ENCODE measurements around the gene RIPOR2.
A peak's percentile ranks its signal among the peaks of the same experiment; 100 is the strongest.
"Not testable (repeated sequence)": the region's sequence is repeated elsewhere in the genome, so short reads cannot be mapped to it uniquely, and the experiment has no call there.

RIPOR2 gene

DNA sequence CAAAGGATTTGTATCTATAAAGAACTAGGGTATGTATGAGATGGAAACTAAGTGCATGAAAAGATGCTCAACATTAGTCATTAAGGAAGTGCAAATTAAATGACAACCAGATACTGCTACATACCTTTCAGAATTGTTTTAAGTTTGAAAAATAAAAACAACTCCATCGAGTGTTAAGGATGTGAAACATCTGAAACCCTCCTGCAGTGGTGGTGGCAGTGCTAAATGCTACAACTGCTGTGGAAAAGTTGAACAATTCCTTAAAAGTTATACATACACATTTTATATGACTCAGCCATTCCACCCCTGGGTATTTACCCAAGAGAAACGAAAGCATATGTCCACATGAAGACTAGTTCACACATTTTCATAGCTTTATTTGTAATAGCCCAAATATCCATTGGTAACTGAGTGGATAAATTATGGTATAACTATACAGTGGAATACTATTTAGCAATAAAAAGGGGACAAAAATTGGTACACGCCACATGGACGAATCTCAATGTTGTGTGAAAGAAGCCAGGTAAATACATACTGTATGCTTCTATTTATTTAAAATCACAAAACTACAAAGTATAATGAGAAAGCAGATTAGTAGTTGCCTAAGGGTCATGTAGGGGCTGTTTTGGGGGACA lies 147.6 kb downstream of the RIPOR2 start:
- DNase-seq (ENCODE audit: low read depth) = no peak
- no peak overlapping the region for H3K4me3 ChIP-seq (ENCODE audit: low read depth, low read length)

DNA sequence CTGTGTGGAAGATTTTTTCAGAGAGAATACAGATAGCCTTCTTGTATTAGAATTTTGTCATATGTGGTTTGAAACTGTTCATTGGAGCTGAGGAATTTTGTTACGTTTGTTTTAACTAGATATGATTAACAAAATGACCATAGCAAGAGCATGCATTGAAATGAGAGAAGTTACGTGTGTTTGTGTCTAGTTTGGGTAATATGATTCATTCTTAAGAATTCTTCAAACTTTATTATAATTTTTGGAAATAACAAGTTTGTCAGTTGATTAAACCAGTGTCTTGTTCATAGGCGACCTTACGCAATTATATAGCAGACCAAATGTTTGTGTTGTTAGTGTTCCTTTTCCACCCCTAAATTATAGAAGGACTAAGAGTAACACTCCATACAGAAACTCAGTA lies 155.6 kb downstream of the RIPOR2 start:
- DNase-seq (ENCODE audit: low read depth) = no peak
- no peak overlapping the region for H3K4me3 ChIP-seq (ENCODE audit: low read depth, low read length)

DNA sequence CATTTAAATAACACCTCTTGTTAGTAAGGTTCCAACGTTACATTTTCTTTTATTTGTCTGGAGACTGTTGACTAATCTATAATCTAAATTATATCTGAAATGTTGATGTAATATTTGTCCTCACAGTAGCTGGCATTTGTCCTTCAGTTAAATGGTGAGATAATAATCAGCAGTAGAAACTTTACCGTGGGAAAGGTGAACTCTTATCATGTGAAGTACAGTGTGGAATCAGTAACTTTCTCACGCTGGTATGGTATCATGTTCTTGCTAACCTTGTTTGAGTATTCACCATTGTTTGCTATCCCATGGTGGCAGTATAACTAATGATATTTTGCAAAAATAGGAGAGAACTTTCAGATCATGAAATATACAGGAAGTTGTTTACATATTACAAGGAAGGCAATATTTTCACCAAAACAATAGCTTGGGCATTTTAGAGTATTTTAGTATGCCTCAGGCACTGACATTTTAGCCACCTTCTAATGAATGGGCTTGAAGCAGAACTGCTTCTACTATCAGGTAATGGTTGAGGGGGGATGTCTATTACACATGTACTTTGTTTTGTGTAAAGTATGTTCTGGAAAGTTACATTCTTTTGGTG lies 156.2 kb downstream of the RIPOR2 start:
- DNase-seq (ENCODE audit: low read depth) = no peak
- no peak overlapping the region for H3K4me3 ChIP-seq (ENCODE audit: low read depth, low read length)

DNA sequence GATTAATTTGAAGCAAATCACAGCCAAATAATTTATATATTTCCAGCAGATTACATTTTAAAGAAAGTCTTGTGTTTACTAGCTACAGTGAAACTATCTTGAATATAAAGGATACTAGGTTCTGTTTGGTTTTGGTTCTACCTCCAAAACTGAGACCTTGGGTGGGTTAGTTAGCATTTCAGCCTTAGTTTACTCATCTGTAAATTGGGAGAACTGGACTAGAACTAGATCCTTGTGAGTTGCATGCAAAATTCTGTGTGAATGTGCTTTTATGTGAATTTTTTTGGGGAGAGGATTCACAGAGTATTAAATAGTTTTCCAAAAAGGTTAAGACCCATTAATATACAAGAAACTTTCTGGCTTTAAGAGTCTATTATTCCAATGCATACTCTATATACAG lies 156.9 kb downstream of the RIPOR2 start:
- no peak for DNase-seq (ENCODE audit: low read depth)
- H3K4me3 ChIP-seq (ENCODE audit: low read depth, low read length) = no peak overlapping the region

DNA sequence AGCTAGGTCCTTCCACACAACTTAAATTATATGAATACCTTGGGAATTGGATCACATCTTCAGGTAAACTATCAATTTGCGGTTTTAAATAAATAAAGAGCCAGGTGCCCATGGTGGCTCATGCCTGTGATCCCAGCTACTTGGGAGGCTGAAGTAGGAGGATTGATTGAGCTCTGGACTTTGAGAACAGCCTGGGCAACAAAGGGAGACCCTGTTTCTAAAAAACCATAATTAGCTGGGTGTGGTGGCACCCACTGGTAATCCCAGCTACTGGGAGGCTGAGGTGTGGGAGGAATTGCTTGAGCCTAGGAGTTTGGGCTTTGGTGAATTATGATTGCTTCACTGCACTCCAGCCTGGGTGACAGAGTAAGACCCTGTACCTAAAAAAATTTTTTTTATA lies 157.6 kb downstream of the RIPOR2 start:
- no peak for DNase-seq (ENCODE audit: low read depth)
- H3K4me3 ChIP-seq (ENCODE audit: low read depth, low read length) = no peak overlapping the region

DNA sequence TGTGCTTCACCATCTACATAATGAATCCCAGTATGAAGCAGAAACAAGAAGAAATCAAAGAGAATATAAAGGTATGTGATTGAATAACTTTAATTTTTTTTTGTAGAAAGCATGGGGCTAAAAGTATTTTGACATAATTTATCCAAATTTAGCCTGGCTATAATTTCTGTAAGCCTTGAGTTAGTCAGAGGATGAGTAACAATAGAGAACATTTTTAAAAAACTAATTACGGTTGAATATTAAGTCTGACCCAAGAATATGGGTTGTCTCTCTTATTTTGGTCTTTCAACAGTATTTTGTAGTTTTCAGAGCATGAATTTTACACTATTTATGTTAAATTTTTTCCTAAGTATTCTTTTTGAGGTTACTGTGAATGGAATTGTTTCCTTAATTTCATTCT lies 158.5 kb downstream of the RIPOR2 start:
- no peak overlapping the region for H3K4me3 ChIP-seq (ENCODE audit: low read depth, low read length)
- DNase-seq (ENCODE audit: low read depth) = no peak

DNA sequence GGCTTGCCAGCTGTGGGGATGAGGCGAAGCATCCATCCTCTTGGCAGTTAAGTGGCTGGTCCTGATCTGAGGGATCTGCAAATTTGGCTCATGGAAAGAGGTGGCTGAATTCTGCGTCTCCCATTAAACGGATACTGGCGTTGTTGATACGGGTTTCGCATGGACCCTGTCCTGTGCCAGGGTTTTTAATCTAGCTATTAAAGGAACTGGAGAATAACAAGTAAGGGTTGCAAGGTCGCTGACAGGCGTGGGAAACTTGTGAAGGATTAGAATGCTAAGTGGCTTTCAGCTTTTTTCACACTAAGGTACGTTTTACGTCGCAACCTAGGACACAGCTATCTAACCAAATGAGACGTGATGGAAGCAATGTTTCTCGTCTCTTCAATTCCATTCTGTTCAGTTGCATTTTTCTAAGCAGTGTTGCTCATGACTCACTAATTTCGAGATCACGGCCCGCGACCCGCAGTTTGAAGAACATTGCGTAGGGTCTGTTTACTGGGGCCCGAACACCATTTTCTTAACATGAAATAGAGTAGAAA lies 160.2 kb downstream of the RIPOR2 start:
- H3K4me3 ChIP-seq (ENCODE audit: low read depth, low read length) = peak overlapping the region; percentile 100
- peak; percentile 36 for DNase-seq (ENCODE audit: low read depth)

DNA sequence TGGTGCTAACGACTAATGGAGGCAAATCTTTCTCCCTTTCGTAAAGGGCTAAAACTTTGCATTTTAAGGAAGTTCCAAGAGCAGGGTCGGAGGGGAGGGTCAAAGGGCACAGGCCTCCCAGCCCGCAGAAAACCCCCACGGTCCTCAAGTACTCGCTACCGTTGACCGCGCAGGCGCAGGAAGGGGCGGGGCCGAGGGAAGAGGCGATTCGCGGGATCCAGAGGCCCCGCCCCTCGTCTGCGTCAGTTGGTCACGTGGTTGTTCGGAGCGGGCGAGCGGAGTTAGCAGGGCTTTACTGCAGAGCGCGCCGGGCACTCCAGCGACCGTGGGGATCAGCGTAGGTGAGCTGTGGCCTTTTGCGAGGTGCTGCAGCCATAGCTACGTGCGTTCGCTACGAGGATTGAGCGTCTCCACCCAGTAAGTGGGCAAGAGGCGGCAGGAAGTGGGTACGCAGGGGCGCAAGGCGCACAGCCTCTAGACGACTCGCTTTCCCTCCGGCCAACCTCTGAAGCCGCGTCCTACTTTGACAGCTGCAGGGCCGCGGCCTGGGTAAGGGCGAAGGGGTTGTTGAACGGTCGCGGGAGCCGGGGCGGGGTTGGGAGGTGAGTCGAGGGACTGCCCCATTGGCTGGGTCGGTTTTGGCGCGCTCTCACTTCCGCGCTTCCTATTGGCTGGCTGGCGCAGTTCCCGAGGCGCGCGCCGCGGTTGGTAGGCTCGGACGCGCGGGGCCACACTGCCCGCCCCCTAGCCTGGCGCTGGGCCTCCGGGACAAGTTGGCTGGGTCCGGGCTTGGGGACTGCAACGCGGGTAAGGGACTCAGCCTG lies 160.9 kb downstream of the RIPOR2 start, which contains the start of gene GMNN:
GMNN (plus strand) TSS at position 242 of the 824 bp plus-strand sequence. CDS start 2,310 bp downstream, outside the sequence.
- peak within 1 kb of the TSS; percentile 100 for H3K4me3 ChIP-seq (ENCODE audit: low read depth, low read length)
- DNase-seq (ENCODE audit: low read depth) = peak; percentile 65

DNA sequence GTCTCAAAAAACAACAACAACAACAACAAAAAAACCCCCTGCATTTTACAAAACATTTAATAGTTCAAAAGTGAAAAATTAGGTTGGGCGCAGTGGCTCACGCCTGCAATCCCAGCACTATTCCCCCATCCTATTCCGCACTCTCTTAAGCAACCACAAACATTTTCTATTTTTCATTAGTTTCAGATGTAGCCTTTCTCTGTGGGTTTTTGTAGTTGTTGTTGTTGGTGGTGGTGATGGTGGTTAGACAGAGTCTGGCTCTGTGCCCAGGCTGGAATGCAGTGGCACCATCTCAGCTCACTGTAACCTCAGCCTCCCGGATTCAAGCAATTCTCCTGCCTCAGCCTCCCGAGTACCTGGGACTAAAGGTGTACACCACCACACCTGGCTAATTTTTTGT lies 167.4 kb downstream of the RIPOR2 start:
- no peak overlapping the region for H3K4me3 ChIP-seq (ENCODE audit: low read depth, low read length)
- no peak for DNase-seq (ENCODE audit: low read depth)

DNA sequence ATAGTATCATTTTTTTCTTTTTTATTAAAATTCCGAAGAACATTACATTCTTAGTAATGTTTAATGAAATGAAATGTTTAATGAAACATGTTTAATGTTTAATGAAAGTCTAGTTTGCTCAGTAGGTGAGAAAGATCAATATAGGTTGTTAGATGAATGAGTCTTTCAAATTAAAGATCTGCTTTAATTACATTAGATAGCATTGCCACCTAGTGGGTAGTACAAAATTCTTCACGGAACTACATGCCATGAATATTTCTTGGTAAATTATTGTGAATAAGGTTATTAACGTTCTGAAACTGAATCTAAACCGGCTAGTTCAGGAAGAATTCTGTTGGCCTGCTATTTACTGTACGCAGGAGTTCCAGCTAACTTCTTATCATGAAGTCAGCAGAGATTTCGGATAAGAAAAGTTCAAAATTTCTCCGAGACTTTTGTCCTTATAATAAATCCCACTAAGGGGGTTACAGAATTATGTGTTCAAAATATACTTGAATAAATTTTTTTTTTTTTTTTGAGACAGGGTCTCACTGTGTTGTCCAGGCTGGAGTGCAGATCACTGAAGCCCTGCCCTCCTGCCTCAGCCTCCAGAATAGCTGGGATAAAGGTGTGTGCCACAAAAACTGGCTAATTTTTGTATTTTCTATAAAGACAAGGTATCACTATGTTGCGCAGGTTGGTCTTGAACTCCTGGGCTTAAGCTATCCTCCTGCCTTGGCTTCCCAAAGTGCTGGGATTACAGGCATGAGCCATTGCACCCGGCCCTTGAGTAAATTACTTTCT lies 168.9 kb downstream of the RIPOR2 start:
- no peak for DNase-seq (ENCODE audit: low read depth)
- no peak overlapping the region for H3K4me3 ChIP-seq (ENCODE audit: low read depth, low read length)

DNA sequence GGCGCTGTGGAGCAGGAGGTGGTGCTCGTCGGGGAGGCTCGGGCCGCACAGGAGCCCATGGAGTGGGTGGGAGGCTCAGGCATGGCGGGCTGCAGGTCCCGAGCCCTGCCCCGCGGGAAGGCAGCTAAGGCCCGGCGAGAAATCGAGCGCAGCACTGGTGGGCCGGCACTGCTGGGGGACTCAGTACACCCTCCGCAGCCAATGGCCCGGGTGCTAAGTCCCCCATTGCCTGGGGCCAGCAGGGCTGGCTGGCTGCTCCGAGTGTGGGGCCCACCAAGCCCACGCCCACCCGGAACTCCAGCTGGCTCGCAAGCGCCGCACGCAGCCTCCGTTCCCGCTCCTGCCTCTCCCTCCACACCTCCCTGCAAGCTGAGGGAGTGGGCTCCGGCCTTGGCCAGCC lies 169.8 kb downstream of the RIPOR2 start:
- DNase-seq (ENCODE audit: low read depth); H3K4me3 ChIP-seq (ENCODE audit: low read depth, low read length): not testable (repeated sequence)

DNA sequence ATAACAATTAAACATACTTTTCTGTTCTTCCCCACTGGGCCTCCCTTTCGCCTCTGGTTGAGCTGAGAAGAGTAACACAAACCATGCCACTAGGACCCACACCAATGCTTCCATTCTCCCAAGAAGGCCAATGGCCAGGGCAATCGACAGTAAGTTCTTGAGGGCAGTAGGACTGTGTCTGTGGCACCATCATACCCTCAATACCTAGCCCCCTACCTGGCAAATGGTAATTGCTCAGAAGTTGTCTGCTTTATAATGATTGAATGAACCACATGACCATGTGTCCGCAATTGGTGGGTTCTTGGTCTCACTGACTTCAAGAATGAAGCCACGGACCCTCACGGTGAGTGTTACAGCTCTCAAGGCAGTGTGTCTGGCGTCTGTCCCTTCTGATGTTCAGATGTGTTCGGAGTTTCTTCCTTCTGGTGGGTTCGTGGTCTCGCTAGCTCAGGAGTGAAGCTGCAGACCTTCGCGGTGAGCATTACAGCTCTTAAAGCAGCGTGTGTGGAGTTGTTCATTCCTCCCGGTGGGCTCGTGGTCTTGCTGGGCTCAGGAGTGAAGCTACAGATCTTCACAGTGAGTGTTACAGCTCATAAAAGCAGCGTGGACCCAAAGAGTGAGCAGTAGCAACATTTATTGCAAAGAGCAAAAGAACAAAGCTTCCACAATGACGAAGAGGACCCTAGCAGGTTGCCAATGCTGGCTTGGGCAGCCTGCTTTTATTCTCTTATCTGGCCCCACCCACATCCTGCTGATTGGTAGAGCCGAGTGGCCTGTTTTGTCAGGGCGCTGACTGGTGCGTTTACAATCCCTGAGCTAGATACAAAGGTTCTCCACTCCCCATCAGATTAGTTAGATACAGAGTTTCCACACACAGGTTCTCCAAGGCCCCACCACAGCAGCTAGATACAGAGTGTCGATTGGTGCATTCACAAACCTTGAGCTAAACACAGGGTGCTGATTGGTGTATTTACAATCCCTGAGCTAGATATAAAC lies 170.6 kb downstream of the RIPOR2 start:
- H3K4me3 ChIP-seq (ENCODE audit: low read depth, low read length); DNase-seq (ENCODE audit: low read depth): not testable (repeated sequence)

DNA sequence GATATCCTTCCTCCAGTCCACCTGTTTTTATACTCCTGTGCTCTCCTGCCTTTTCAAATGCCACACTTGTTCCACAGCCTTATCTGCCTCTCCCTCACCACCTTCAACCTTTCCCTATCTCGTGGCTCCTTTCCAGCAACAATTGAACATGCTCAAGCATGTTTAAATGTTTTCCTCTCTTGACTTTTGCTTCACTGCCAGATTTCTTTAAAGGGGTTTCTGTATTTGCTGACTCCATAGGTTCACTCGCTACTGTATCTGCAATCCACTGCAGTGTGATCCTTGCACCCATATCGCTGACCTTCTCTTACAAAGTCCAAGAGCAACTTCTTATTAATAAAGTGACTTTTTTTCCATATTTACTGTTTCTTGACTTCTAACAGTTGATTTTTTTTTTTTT lies 172.2 kb downstream of the RIPOR2 start:
- no peak for DNase-seq (ENCODE audit: low read depth)
- no peak overlapping the region for H3K4me3 ChIP-seq (ENCODE audit: low read depth, low read length)

DNA sequence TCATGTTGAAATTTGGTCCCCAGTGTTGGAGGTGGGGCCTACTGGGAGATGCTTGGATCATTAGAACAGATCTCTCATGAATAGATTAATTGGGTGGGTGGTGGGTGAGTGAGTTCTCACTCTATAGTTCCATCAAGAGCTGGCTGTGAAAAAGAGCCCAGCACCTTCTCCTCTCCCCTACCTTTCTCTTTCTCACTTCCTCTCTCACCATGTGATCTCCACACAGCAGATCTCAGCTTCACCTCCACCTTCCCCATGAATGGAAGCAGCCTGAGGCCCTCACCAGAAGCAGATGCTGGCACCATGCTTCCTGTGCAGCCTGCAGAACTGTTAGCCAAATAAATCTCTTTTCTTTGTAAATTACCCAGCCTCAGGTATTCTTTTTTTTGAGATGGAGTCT lies 173.9 kb downstream of the RIPOR2 start:
- no peak overlapping the region for H3K4me3 ChIP-seq (ENCODE audit: low read depth, low read length)
- DNase-seq (ENCODE audit: low read depth) = no peak

DNA sequence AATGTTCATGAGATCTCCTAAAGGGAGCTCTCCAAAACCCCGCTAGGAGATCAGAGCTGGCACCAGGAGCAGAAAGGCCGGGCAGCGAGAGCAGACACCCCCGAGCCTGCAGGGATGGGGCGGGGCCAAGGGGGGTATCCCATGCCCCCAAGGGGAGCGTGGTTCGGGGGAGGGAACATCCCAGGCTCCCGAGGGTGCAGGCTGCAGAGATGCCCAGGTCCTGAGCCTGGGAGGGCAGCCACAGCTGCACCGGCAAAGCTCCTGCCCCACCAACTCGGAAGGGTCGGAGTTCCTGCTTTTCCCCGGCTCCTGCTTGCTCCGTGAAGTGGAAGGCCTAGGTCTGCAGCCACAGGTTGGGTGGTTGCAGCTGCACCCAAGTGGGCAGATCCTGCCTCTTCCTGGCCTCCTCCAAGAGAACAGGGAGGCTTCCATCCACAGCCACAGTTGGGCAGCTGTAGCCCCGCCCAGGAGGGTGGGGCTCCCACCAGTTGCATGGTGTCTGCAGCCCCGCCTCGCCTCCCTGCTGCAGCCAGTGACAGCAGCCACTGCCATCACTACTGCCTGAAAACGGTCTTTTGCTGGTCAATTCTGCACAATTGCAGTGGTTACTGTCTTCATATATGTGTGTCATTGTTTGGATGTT lies 174.4 kb downstream of the RIPOR2 start:
- H3K4me3 ChIP-seq (ENCODE audit: low read depth, low read length) = no peak overlapping the region
- no peak for DNase-seq (ENCODE audit: low read depth)

DNA sequence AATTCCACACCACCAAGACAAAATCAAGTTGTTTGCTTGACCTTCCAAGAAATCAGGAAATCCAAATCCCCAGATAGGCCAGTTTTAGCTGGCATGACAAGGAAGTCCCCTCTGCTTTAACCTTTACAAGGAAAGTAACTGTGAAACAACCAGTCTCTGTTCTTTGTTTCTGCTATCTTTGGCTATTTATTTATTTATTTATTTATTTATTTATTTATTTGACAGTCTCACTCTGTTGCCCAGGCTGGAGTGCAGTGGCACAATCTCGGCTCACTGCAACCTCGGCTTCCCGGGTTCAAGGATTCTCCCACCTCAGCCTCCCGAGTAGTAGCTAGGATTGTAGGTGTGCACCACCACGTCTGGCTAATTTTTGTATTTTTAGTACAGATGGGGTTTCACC lies 175.6 kb downstream of the RIPOR2 start:
- no peak for DNase-seq (ENCODE audit: low read depth)
- H3K4me3 ChIP-seq (ENCODE audit: low read depth, low read length) = no peak overlapping the region

DNA sequence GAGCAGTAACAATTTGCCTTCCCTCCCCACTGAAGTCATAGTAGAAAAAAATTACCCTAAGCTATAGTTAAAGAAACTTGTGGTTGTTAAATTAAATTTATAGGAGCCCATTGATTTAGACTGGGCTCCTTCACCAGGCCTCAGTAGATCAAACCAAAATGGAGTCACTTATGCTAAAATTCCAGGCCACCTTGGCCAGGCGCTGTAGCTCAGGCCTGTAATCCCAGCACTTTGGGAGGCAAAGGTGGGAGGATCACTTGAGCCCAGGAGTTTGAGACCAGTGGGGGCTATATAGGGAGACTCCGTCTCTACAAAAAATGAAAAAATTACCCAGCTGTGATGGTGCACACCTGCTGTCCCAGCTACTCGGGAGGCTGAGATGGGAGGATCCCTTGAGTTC lies 176.0 kb downstream of the RIPOR2 start:
- DNase-seq (ENCODE audit: low read depth) = no peak
- no peak overlapping the region for H3K4me3 ChIP-seq (ENCODE audit: low read depth, low read length)

DNA sequence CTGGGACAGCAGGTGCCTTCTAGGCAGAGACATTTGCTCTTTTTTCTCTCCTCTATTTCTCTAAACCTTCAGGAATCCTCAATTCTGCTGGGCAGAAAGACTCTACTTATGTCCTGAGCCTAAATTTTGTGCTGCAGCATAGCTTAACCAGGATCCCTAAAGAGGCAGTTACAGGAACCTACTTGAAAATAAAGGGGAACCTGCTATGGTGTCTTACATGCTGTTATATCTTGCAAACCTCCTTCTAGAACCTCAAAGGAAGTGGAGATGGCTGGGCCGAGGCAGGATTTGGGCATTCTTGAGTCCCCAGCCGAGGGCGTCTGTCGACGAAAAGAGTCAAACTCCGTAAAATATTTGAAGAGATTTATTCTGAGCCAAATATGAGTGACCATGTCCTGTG lies 178.1 kb downstream of the RIPOR2 start:
- no peak for DNase-seq (ENCODE audit: low read depth)

More for the DNA sequence above, 178.1 kb downstream of the RIPOR2 start:
- H3K4me3 ChIP-seq (ENCODE audit: low read depth, low read length) = no peak overlapping the region

All from skeletal muscle cell (primary cell).